HG03378 (cell line): ENCODE results near the gene SARS2.
A peak's percentile ranks its signal among the peaks of the same experiment; 100 is the strongest.
"Not testable (repeated sequence)": the region's sequence is repeated elsewhere in the genome, so short reads cannot be mapped to it uniquely, and the experiment has no call there.

ENCODE experiments used
- ATAC-seq: cut with Tn5 transposase; IDR thresholded peaks from one replicate; pipeline ENCODE4 v1.9.1; 2021; ENCODE audit warnings: mild to moderate bottlenecking, moderate library complexity; ENCODE audit not compliant: unreplicated experiment

Gene SARS2

GRCh38 chr19:38894968-38895367 is 35.6 kb downstream of the SARS2 start:
- ATAC-seq = no peak

- no peak for ATAC-seq
These were observed 37.2 kb downstream of the SARS2 start for GRCh38 chr19:38893341-38893771.

- no peak for ATAC-seq
These were observed 37.7 kb downstream of the SARS2 start for GRCh38 chr19:38892841-38893240.

GRCh38 chr19:38891771-38892170 is 38.8 kb downstream of the SARS2 start:
- ATAC-seq = no peak

- no peak for ATAC-seq
These were observed 39.9 kb downstream of the SARS2 start for GRCh38 chr19:38890686-38891085.

GRCh38 chr19:38889803-38890202 is 40.8 kb downstream of the SARS2 start:
- no peak for ATAC-seq

GRCh38 chr19:38888876-38889275 is 41.7 kb downstream of the SARS2 start:
- no peak for ATAC-seq

- not testable (repeated sequence) for ATAC-seq
These were observed 45.9 kb downstream of the SARS2 start for GRCh38 chr19:38884691-38885090.

- no peak for ATAC-seq
These were observed 47.3 kb downstream of the SARS2 start for GRCh38 chr19:38883286-38883685.

GRCh38 chr19:38880882-38881609 is 49.5 kb downstream of the SARS2 start:
- ATAC-seq = no peak

GRCh38 chr19:38880076-38880881 is 50.3 kb downstream of the SARS2 start:
- ATAC-seq = no peak

GRCh38 chr19:38879400-38879751 is 51.2 kb downstream of the SARS2 start:
- ATAC-seq = no peak

- no peak for ATAC-seq
These were observed 51.8 kb downstream of the SARS2 start for GRCh38 chr19:38878575-38879399.

GRCh38 chr19:38877781-38878574 is 52.6 kb downstream of the SARS2 start, which contains the start of gene RINL:
RINL (minus strand) TSS chr19:38878275; CDS start chr19:38876742, 1,533 bp downstream.
- ATAC-seq = no peak

- no peak for ATAC-seq
These were observed 54.7 kb downstream of the SARS2 start for GRCh38 chr19:38875656-38876395.

- not testable (repeated sequence) for ATAC-seq
These were observed 57.2 kb downstream of the SARS2 start for GRCh38 chr19:38873400-38873799.

GRCh38 chr19:38870612-38871011 is 60.0 kb downstream of the SARS2 start:
- ATAC-seq = no peak

GRCh38 chr19:38869836-38870607 is 60.5 kb downstream of the SARS2 start:
- ATAC-seq = peak; percentile 56
